Globus pallidus (tissue), 1 donor: ENCODE results near the gene DVL1.

ENCODE experiments used
- DNase-seq: peaks from one replicate; pipeline ENCODE4 v3.0.0-alpha.2; 2015; ENCODE audit warnings: low spot score

DVL1 gene

GRCh38 chr1:1309251-1310108 lies 39.7 kb downstream of the DVL1 start:
- no peak for DNase-seq

GRCh38 chr1:1308756-1309250 lies 40.4 kb downstream of the DVL1 start:
- DNase-seq: no peak

GRCh38 chr1:1307923-1308755 lies 41.1 kb downstream of the DVL1 start, which contains the start of the genes ACAP3 and PUSL1:
ACAP3 (minus strand) TSS chr1:1307930; CDS start chr1:1307815, 115 bp downstream.
PUSL1 (plus strand) TSS chr1:1308597; CDS start chr1:1308644, 47 bp downstream.
- DNase-seq: peak; percentile 88

GRCh38 chr1:1307261-1307922 lies 41.8 kb downstream of the DVL1 start:
- DNase-seq: peak; percentile 39

GRCh38 chr1:1306661-1307260 lies 42.5 kb downstream of the DVL1 start:
- DNase-seq: no peak

- no peak for DNase-seq
Measured at GRCh38 chr1:1306070-1306660, 43.1 kb downstream of the DVL1 start.

GRCh38 chr1:1305300-1306069 lies 43.7 kb downstream of the DVL1 start:
- DNase-seq: peak; percentile 56

GRCh38 chr1:1304331-1305299 lies 44.6 kb downstream of the DVL1 start:
- DNase-seq: peak; percentile 96

GRCh38 chr1:1303736-1304135 lies 45.5 kb downstream of the DVL1 start:
- DNase-seq: no peak

GRCh38 chr1:1302951-1303509 lies 46.2 kb downstream of the DVL1 start:
- no peak for DNase-seq

GRCh38 chr1:1302006-1302430 lies 47.2 kb downstream of the DVL1 start:
- DNase-seq: no peak

GRCh38 chr1:1300352-1300739 lies 48.9 kb downstream of the DVL1 start:
- DNase-seq: no peak

- no peak for DNase-seq
Measured at GRCh38 chr1:1299686-1300351, 49.4 kb downstream of the DVL1 start.

- peak; percentile 98 for DNase-seq
Measured at GRCh38 chr1:1298861-1299685, 50.1 kb downstream of the DVL1 start.

GRCh38 chr1:1297802-1298424 lies 51.3 kb downstream of the DVL1 start:
- DNase-seq: no peak

GRCh38 chr1:1296070-1297061 lies 52.9 kb downstream of the DVL1 start:
- no peak for DNase-seq
